ENCODE data around the gene MT1B.
"Not testable (repeated sequence)": the region's sequence is repeated elsewhere in the genome, so short reads cannot be mapped to it uniquely, and the experiment has no call there.

Gene MT1B

DNA sequence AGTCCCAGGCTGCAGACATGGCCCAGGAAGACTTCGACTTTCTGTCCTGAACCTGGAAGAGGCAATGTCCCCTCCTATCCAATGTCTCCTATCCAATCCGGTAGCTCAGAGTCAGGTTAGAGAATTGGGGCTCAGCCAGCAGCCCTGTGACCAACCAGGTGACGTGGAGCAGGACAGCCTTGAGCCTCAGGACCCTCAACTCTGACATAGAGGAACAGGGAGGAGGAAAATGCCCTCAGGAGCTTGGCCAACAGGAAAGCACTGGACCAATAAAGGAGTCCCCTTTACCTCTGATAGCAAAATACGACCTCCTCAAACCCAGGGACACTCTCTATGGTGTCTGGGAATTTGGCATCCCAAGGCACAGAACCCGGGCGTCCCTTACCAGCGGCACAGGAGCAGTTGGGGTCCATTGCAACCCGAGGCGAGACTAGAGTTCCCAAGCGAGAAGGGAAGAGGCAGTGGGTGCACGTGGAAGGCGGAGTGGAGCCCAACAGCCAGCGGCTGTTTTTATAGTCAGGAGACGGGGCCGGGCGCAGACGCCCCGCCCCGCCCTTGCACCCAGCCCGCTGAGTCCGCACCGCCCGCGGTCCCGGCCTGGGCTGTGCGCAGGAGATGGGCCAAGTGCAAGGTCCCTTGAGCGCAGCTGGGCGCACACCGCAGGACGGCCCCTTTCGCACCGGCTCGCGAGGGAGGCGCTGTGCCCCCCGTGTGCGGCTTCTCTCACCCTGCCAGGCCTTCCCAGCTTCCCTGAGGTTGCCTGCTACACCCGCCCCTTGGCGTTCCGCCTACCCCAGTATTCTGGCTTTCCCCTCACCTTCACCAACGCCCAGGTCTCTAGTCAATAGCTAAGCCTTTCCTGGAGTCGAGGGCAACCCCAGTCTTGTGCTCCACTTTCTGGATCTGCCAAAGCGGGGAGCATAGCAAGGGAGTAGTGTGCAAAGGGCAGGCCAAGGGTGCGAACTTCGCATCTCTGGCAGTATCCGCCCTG, 16.2 kb downstream of the MT1B start, which contains the start of gene MT1G:
Gene MT1G (minus strand): TSS at position 485 of the 991 bp plus-strand sequence. CDS start 72 bp downstream, at position 413.
- no peak for DNase-seq (ENCODE audit: low read depth in 2 of 2)

DNA sequence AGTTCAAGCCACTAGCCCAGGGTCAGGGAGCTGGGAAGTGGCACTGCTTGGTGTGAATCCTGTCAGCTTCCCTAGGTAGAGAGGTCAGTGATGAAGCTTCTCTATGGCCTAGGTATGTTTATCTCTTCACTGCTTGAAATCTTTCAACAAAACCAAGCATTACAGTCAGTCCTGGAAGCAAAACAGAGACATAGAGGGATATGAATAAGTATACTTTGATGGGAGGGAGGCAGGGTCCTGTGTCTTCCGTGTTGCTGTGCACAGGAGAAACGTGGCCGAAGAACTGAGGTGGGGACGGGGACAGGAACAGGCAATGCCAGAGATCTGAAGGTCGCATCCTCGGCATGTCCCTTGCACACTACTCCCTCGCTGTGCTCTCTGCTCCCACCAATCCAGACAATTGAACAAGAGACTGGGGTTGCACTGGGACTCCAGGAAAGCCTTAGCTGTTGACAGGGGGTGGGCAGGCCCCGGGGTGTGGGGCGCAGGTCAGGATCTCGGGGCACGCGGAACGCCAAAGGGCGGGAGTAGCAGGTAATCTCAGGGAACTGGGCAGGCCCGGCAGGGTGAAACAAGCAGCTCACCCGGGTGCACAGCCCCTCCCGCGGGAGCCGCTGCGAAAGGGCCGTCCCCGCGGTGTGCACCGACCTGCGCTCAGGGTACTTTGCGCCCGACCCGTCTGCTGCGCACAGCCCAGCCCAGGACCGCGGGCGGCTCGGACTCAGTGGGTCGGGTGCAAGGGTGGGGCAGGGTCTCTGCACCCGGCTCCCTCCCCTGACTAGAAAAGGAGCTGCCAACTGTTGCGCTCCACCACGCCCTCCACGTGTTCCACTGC, 17.5 kb downstream of the MT1B start, which contains the start of gene MT1H:
Gene MT1H (plus strand): TSS at position 810 of the 835 bp plus-strand sequence. CDS start 71 bp downstream, outside the sequence.
- DNase-seq (ENCODE audit: low read depth in 2 of 2), result no peak

DNA sequence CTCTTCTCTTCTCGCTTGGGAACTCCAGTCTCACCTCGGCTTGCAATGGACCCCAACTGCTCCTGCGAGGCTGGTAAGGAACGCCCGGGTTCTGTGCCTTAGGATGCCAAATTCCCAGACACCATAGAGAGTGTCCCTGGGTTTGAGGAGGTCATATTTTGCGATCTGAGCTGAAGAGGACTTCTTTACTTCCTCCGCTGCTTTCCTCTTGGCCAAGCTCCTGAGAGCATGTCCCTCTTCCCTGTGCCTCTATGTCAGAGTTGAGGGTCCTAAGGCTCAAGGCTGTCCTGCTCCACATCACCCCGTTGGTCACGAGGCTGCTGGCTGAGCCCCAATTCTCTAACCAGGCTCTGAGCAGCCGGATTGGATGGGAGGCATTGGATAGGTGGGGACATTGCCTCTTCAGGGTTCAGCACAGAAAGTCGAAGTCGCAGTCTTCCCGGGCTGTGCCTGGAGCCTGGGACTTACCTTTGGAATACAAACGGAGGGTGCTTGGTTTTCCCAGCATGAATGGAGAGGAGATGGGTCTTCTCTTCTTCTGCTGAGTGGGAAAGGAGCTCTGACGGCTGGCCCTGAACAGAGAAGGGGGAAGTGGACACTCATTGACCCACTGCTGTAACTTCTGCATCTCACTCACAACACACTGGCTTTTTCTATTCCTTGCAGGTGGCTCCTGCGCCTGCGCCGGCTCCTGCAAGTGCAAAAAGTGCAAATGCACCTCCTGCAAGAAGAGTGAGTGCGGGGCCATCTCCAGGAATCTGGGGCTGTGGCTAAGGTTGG, 18.3 kb downstream of the MT1B start:
- DNase-seq (ENCODE audit: low read depth in 2 of 2), result no peak

DNA sequence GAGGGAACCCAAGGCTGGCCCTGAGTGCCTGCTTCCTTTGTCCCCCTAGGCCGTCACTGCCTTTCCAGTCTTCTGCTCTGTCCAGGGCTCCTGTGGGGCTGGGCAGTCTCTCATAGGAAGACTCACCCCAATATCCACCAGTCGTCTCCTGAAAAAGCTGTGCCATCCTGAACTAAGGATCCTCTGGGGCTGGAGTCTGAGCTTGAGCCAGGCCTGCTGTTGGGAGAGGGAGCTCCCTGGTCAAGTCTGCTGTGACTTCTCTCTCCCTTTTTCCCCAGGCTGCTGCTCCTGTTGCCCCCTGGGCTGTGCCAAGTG, 18.9 kb downstream of the MT1B start:
- no peak for DNase-seq (ENCODE audit: low read depth in 2 of 2)

DNA sequence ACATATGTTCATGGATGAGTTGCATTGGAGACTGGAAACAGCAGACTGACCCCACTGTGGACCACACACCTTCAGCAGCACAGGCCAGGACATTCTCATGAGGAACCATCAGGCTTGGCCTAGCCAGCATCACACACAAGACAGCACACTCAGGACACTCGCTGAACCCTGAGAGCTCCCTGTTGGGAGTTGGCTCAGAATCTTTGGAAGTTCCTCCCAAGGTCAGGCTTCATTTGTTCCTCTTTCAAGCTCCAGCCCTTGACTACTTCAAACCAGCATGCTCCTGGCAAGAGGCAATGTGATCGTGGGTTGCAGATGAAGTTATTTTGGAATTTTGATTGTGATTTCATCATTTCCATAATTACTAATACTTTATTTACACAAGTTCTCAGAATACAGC, 20.0 kb downstream of the MT1B start:
- DNase-seq (ENCODE audit: low read depth in 2 of 2), result not testable (repeated sequence)

DNA sequence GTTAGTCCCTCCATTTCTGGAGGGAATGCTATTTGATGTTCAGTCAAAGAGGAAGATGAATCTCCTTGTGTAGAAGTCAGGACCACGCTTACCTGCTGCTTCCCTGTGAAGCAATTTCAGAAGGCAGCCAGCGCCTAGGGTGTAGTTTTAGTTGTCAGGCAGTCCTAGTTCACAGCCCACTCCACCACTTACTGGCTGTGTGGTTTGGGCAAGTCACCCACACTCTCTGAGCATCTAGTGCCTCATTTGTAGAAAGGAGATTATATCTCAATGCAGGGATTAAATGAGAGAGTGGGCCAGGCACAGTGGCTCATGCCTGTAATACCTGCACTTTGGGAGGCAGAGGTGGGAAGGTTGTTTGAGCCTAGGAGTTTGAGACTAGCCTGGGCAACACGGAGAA, 20.5 kb downstream of the MT1B start:
- DNase-seq (ENCODE audit: low read depth in 2 of 2), result not testable (repeated sequence)

DNA sequence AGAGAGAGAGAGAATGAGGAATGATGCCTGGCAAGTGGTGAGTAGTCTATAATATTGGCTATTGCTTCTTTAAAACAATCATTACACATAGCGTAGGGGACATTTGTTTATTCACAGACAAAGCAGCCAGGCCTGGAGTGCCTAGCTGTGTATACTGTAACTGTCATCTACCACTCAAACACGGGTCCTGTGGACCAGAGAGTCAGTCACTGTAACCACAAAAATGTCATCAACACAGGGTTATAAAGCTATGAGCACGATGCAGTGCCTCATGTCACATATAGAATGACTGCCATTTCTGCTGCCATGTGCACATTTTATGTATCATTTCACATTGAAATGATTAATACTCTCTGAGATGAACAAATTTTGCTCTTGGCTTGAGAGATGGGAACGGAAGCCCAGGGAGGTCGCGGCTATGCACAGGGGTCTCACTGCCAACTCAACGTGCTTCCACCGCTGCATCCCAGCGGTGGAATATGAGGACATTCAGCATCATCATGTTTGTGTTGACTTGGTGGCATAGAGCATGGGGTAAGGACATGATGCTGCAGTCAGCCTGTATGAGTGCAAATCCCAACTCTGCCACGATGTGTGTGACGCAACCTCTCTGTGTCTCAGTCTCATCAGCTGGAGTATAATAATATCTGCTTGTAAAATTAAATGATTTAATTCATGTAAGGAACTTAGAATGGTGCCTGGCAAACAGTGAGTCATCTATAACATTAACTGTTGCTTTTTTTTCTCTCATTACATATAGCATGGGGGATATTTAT, 21.3 kb downstream of the MT1B start:
- no peak for DNase-seq (ENCODE audit: low read depth in 2 of 2)

DNA sequence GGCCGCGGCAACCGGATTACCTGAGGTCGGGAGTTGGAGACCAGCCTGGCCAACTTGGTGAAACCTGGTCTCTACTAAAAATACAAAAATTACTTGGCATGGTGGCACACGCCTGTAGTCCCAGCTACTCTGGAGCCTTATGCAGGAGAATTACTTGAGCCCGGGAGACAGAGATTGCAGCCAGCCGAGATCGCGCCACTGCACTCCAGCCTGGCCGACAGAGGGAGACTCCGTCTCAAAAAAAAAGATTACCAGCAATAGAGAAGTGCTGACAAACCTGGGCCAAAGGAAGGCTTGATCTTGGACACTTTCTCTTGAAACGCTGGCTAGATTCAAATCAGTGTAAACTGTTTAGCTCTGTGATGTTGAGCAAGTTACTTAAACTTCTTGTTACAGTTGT, 22.2 kb downstream of the MT1B start:
- DNase-seq (ENCODE audit: low read depth in 2 of 2), result no peak

DNA sequence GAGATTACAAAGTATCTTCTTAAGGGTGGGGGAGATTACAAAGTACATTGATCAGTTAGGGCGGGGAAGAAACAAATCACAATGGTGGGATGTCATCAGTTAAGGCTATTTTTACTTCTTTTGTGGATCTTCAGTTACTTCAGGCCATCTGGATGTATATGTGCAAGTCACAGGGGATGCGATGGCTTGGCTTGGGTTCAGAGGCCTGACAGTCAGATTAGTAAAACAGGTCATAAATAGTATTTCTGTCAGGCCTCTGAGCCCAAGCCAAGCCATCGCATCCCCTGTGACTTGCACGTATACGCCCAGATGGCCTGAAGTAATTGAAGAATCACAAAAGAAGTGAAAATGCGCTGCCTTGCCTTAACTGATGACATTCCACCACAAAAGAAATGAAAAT, 22.9 kb downstream of the MT1B start:
- DNase-seq (ENCODE audit: low read depth in 2 of 2), result not testable (repeated sequence)

DNA sequence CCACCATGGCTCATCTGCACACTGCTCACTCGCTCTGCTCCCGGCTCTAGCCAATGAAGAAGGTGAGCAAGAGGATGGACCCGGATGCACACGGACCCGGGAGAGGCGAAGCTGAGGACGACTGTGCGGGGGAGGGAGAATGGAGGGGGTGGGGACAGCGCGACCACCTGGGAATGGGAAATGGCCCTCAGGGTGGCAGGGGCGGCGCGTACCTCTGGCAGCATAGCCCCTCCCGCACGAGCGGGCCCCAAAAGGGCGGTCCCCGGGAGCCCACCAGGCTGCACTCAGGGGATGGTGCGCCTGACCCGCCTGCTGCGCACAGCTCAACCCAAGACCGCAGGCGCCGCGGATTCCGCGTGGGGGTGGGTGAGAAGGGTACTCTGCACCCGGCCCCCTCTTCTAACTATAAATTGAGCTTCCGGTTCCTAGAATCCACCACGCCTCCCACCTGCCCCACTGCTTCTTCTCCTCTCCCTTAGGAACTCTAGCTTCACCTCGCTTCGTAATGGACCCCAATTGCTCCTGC, 24.1 kb downstream of the MT1B start:
- no peak for DNase-seq (ENCODE audit: low read depth in 2 of 2)

DNA sequence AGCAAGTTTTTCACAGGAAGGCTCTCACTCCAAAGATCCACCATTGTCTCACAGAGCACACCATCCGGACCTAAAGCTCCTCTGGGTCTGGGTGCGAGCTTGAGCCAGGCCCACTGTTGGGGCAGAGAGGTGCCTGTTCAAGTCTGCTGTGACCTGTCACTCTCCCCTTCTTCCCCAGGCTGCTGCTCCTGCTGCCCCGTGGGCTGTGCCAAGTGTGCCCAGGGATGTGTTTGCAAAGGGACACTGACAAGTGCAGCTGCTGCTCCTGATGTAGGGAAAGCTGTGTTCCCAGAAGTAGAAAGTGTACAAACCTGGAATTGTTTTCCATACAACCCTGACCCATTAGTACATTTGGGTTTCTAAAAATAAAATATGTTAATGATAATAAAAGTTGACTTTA, 25.8 kb downstream of the MT1B start:
- DNase-seq (ENCODE audit: low read depth in 2 of 2), result no peak

DNA sequence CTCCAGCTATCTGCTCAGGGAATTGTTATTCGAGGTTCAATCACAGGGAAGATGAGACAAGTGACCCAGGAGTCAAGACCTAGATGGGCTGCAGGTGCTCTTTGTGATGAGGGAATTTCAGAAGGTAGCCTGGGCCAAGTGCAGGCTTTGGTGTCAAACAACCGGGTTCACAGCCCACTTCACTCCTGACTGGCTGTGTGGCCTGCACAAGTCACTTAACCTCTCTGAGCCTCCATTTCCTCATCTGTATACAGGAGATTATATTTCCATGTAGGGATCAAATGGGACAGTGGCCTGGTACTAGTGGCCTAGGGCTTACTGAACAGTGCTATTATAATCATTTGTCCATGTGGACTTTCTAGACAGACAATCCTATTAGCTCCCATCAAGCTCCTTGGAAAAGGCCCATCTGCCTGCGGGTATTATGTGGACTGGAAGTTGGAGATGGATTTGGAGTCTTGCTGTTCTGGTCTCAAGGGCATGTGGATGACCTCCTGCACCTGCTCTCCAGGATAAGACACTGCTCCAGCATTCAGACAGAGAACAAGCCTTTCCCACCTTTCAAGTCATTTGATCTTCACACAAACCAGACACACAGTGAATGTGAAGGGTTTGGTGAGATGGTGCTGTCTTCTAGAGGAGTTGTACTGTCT, 27.5 kb downstream of the MT1B start:
- DNase-seq (ENCODE audit: low read depth in 2 of 2), result no peak

DNA sequence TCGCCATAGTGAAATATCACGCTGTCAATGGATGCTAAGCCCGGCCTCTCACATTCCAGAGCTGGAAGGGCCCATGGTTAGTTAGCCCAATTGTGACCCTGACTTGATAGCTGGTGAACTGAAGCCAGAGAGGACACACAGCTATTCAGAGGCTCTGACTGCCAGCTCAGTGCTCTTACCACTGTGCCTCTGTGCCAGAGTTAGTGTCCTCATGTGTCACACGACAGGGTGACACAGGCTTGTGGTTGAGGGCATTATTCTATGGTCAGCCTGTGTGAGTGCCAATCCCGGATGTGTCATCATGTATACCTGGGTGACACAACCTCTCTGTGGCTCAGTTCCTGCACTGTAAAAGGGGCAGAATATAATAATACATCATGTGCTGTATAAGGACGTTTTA, 28.1 kb downstream of the MT1B start:
- DNase-seq (ENCODE audit: low read depth in 2 of 2), result no peak

DNA sequence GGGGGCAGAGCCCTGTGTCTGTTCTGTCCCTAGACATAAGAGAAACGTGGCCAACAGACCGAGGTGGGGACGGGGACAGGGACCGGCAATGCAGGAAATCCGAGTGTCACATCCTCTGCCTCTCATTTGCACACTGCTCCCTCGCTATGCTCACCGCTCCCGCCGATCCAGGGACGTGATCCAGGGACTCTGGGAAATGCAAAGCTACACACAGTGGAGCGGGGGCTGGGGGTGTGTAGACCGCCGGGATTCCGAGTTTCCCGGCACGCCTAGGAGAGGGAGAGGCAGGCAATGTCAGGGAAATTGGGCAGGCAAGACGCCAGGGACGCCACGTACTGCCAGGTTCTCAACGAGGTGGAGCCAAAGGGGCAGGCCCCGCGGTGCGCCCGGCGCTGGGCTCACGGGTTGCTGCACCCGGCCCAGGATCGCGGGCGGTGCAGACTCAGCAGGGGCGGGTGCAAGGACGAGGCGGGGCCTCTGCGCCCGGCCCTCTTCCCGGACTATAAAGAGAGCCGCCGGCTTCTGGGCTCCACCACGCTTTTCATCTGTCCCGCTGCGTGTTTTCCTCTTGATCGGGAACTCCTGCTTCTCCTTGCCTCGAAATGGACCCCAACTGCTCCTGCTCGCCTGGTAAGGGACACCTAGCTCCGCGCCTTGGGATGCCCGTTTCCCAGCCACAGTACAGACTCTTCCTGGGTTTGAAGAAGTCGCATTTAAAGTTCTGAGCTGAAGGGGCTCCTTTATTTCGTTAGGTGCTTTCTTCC, 30.4 kb downstream of the MT1B start, which contains the start of gene MT1X:
Gene MT1X (plus strand): TSS at position 532 of the 764 bp plus-strand sequence. CDS start 71 bp downstream, at position 603.
- DNase-seq (ENCODE audit: low read depth in 2 of 2), result peak; percentile 68 to 79

DNA sequence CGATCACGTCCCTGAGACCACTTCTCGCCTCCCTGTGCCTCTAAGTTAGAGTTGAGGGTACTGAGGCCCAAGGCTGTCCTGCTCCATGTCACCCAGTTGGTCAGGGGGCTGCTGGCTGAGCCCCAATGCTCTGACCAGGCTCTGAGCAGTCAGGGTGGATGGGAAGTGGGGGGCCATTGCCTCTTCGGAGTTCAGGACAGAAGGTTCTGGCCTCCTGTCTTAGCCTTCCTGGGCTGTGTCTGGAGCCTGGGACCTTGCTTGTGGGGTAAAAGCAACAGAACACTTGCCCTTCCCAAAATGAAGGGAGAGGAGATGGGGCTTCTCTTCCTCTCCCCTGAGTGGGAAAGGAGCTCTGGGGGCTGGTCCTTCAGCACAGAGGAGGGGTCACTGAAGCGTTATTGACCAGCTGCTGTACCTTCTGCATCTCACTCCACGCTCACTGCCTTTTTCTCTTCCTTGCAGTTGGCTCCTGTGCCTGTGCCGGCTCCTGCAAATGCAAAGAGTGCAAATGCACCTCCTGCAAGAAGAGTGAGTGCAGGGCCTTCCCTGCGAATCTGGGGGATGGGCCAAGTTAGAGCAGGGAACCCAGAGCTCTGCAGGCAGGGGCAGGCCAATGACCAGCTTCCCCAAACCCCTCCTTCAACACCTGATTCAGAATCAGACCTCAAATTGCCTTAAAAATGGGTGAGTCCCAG, 31.2 kb downstream of the MT1B start:
- DNase-seq (ENCODE audit: low read depth in 2 of 2), result no peak

DNA sequence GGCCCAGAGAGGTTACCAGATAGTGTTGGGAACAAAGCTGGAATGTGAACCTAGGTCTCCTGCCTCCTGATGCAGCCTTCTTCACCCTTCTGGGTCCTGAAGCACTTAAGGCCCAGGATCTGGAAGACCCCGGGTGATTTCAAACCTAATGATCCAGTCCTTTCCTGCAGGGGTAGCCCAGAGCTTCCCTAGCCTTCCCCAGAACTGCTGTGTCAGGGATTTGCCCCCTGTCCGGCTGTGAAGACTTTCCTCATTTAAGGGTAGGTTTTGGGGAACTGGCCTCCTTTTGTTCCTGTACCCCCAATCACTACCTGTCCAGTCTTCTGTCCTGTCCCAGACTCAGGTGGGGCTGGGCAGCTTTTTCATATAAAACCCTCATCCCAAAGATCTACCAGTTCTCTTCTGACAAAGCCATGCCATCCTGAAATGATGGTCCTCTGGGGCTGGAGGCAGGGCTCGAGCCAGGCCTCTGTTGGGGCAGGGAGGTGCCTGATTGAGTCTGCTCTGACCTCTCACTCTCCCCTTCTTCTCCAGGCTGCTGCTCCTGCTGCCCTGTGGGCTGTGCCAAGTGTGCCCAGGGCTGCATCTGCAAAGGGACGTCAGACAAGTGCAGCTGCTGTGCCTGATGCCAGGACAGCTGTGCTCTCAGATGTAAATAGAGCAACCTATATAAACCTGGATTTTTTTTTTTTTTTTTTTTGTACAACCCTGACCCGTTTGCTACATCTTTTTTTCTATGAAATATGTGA, 31.9 kb downstream of the MT1B start:
- DNase-seq (ENCODE audit: low read depth in 2 of 2), result no peak

DNA sequence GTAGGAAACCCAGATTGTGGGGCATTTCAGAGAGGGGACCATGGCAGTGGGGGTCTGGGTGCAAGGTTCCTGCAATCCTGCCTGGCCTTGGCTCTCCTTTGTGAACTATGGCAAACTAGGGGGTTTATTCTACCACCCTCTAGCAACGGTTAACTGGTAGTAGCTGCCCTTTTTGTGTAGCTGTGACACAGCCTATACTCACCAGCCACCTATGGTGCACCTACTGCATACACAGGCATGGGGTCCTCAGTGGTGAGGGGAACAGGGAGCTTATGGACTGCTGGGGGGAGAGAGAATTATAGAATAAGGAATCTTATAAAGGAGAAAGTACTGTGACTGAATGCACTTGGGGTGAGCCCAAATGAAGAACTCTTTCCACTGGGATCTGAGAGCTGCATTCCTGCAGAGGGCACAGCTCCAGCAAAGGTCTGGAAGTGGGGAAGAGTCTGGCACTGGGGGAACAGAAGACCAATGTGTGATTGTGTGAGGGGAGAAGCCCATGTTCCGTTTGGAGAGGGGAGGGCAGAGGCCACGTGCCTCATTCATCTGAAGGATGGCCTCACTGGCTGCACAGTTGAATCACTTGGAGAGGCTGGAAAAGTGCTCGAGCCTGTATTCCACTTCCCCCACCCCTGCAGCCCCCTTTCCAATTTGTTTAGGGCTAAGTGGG, 32.7 kb downstream of the MT1B start:
- no peak for DNase-seq (ENCODE audit: low read depth in 2 of 2)

All from stimulated activated CD8-positive, alpha-beta memory T cell treated with anti-CD3 and anti-CD28 coated beads, Interleukin-2, amount 100 ng/mL, for 1 hour (primary cell).